GM10266 (cell line): ENCODE results near the gene SPNS3.

Source experiments
- DNase-seq: peaks from one replicate; pipeline ENCODE4 v3.0.0; 2012; ENCODE audit errors: extremely low spot score
- TF ChIP-seq, protein P1 (sequence below): IDR thresholded peaks from 2 replicates; pipeline ENCODE4 v1.5.1; 2012; ENCODE audit warnings: mild to moderate bottlenecking, low read depth; ENCODE audit not compliant: control insufficient read depth, insufficient read depth; ENCODE audit errors: missing control alignments

Gene SPNS3

DNA sequence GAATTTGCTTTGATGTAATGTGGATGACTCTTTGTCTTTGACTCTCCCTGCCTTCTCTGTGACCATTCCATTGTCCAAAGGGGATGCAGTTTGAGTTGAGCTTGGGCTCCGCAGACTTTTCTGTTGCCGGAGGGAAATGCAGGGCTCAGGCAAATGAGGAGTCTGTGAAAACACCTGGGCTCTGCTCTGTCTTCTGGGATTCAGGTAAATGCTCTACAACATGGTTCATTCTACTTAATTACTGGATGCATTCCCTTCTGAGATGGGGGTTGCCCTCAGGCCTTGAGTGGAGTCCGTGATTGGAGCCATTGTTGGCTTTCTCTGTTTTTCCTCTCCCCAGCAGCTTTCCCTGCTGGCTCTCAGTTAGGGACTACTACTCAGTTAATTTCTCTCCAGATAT is 38.5 kb downstream of the SPNS3 start:
- DNase-seq, result no peak

GRCh38 chr17:4474093-4474492 is 40.4 kb downstream of the SPNS3 start:
- TF ChIP-seq, protein P1, sequence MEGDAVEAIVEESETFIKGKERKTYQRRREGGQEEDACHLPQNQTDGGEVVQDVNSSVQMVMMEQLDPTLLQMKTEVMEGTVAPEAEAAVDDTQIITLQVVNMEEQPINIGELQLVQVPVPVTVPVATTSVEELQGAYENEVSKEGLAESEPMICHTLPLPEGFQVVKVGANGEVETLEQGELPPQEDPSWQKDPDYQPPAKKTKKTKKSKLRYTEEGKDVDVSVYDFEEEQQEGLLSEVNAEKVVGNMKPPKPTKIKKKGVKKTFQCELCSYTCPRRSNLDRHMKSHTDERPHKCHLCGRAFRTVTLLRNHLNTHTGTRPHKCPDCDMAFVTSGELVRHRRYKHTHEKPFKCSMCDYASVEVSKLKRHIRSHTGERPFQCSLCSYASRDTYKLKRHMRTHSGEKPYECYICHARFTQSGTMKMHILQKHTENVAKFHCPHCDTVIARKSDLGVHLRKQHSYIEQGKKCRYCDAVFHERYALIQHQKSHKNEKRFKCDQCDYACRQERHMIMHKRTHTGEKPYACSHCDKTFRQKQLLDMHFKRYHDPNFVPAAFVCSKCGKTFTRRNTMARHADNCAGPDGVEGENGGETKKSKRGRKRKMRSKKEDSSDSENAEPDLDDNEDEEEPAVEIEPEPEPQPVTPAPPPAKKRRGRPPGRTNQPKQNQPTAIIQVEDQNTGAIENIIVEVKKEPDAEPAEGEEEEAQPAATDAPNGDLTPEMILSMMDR, result no peak
- no peak for DNase-seq

More for the DNA sequence above, 38.5 kb downstream of the SPNS3 start:
- TF ChIP-seq, protein P1, result no peak

DNA sequence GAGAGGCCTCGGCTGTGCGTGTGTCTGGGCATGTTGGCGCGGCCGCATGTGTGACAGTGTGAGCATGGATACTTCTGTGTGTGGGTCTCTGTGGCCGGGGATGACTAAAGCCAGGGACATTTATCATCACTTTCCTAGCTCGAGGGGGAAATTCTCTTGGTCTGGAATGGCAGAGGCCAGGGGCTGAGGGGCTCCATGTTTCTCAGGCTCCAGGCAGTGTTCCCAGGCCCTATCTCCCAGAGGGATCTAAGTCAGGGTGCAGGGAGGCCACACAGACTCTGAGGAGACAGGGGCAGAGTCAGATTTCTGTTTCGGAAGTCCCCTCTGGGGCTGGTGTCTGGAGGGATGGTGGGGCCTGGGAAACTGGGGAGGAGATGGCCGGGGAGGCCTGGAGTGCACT is 41.3 kb downstream of the SPNS3 start:
- TF ChIP-seq, protein P1, result no peak
- no peak for DNase-seq

DNA sequence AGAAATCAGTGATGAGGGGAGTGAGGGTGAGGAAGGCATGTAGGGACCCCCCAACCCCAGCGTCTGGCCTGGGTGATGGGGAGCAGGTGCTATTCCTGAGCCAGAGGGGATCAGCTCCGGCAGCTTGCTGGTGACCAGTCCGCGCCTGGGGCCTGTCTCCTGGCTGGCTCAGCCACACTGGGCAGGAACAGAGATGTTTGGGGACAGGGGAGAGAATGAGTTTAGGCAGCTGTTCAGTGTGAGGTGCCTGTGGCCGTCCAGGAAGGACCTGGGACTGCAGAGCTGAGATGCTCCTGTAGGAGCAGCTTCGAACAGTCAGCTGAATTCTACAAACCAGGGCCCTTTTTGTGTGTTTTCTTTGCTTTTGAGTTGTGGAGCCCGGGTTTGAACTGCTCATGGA is 41.7 kb downstream of the SPNS3 start:
- no peak for DNase-seq
- TF ChIP-seq, protein P1, result no peak

- TF ChIP-seq, protein P1, result no peak
- DNase-seq, result no peak
Measured at GRCh38 chr17:4476017-4476416, 42.3 kb downstream of the SPNS3 start.

DNA sequence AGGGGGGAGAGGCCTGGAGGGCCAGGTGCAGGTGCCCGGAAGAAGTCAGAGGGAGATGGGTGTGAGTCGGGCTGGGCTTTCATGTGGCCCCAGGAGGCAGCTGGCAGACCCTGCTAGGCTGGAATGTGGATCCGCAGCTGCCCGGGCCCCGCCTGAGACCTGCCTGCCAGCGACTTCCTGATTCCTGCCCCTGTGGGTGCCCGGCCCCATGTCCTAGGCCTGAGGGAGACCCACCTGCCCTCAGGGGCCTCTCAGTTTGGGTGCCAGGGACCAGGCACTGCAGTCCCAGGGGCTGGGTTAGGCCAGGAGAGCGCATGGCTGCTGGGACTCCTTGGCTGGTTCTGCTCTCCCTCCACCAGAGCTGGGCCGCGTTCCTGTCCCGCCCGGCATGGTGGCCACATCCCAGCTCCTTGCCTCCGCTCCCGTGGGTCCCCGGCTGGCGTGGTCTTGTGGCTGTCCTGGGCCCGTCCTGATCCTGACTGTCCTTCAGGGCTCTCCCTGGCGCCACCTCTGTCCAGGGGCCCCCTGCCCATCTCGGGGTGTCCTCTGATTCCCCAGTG is 42.9 kb downstream of the SPNS3 start:
- TF ChIP-seq, protein P1, result no peak
- DNase-seq, result no peak

GRCh38 chr17:4477255-4477791 is 43.6 kb downstream of the SPNS3 start:
- TF ChIP-seq, protein P1, result no peak
- DNase-seq, result no peak
